NT2/D1 (cell line): Measurements from ENCODE around the gene MSX1.

ENCODE experiments used
- SUZ12 ChIP-seq: IDR thresholded peaks from 2 replicates; pipeline ENCODE4 v1.6.1; 2011; ENCODE audit not compliant: insufficient read length, insufficient read depth; ENCODE audit errors: extremely low read depth
- YY1 ChIP-seq: IDR thresholded peaks from 2 replicates; pipeline ENCODE4 v1.6.1; 2011; ENCODE audit not compliant: insufficient read length, insufficient read depth

- TF ChIP-seq YY1, result no peak
- TF ChIP-seq SUZ12, result no peak
Observed at GRCh38 chr4:4875611-4876010, 16.1 kb downstream of the MSX1 start.
